ENCODE data around the gene RABEP1.

The RABEP1 gene

DNA sequence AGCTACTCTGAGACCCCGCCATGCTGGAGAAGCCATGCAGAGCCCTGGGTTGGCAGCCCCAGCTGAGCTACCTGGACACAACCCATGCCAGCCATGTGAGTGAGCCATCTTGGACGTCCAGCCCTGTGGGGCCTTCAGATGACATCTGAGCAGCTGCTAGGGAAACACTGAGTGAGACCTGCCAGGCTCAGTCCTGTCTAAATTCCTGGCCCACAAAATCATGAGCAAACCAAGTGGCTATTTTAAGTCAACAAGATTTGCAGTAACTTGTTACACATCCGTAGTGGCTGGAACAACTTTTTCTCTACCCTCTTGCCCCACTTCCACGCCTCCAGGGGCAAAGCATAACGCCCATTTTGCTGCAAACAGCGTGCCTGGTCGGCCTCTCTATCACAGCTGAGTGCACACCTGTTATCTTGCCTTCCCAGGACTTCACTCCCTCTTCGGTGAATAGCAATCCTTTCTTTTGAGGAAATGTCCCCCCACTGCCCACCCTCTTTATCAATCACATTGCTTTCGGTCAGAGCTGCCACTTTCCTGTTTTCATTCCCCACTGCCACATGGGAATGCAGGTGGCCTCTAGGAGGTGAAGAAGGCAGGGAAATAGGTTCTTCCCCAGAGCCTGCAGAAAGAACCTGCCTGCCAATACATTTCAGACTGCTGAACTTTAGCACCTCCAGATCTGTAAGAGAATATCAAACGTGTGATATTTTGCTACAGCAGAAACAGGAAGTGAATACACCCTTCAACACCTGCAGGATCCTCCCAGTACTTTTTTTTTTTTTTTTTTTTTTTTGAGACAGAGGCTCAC, 40.0 kb upstream of the RABEP1 start:
- Histone ChIP-seq H3F3A (ENCODE audit: low read depth) (no peaks in the 10 kb centered on the region), H3K9me2 (replicated peaks; ENCODE audit: low read depth, low read length) (no peaks in the 10 kb centered on the region), H3K9me3 (ENCODE audit: insufficient read depth, low read depth, low read length) (no peaks in the 10 kb centered on the region), H3K4me3 (ENCODE audit: low read length, poor library complexity, severe bottlenecking) (no peak overlapping the region), H2AFZ (ENCODE audit: low read length) (no peak overlapping the region), H4K20me1 (ENCODE audit: insufficient read depth, low read length, poor library complexity, severe bottlenecking) (no peaks in the 10 kb centered on the region), H3K36me3 (ENCODE audit: insufficient read depth, low read length) (no peaks in the 10 kb centered on the region), H3K27me3 (ENCODE audit: insufficient read depth, low read length, poor library complexity, severe bottlenecking) (no peaks in the 10 kb centered on the region), H3K9ac (ENCODE audit: low read depth, low read length, poor library complexity, severe bottlenecking) (no peak overlapping the region), H3K4me2 (ENCODE audit: low read depth, low read length, poor library complexity, severe bottlenecking) (no peak overlapping the region), H3K4me1 (ENCODE audit: insufficient read depth, low read length, poor library complexity, severe bottlenecking) (peaks cover 4% of the 10 kb centered on the region), H3K79me2 (ENCODE audit: insufficient read depth, low read length) (no peaks in the 10 kb centered on the region)
- no peak for TF ChIP-seq CTCF (conservative IDR thresholded peaks at IDR 0.05; ENCODE audit: low read length)
- no peak for TF ChIP-seq EZH2phosphoT487 (IDR thresholded peaks at IDR 0.05; ENCODE audit: borderline replicate concordance)

- peaks cover 3% of the 10 kb centered on the region for H3K4me1 ChIP-seq (ENCODE audit: insufficient read depth, low read length, poor library complexity, severe bottlenecking)
- H3K27me3 ChIP-seq (ENCODE audit: insufficient read depth, low read length, poor library complexity, severe bottlenecking), result no peaks in the 10 kb centered on the region
- no peak overlapping the region for H3K4me3 ChIP-seq (ENCODE audit: low read length, poor library complexity, severe bottlenecking)
- no peaks in the 10 kb centered on the region for H3K9me3 ChIP-seq (ENCODE audit: insufficient read depth, low read depth, low read length)
- H3K4me2 ChIP-seq (ENCODE audit: low read depth, low read length, poor library complexity, severe bottlenecking), result no peak overlapping the region
- no peak for TF ChIP-seq EZH2phosphoT487 (IDR thresholded peaks at IDR 0.05; ENCODE audit: borderline replicate concordance)
- TF ChIP-seq CTCF (conservative IDR thresholded peaks at IDR 0.05; ENCODE audit: low read length), result no peak
- no peaks in the 10 kb centered on the region for H3K79me2 ChIP-seq (ENCODE audit: insufficient read depth, low read length)
- no peaks in the 10 kb centered on the region for H4K20me1 ChIP-seq (ENCODE audit: insufficient read depth, low read length, poor library complexity, severe bottlenecking)
- no peak overlapping the region for H3K9ac ChIP-seq (ENCODE audit: low read depth, low read length, poor library complexity, severe bottlenecking)
- H3F3A ChIP-seq (ENCODE audit: low read depth), result no peaks in the 10 kb centered on the region
- H3K9me2 ChIP-seq (replicated peaks; ENCODE audit: low read depth, low read length), result no peaks in the 10 kb centered on the region
- no peak overlapping the region for H2AFZ ChIP-seq (ENCODE audit: low read length)
- no peaks in the 10 kb centered on the region for H3K36me3 ChIP-seq (ENCODE audit: insufficient read depth, low read length)
Measured at GRCh38 chr17:5247621-5248020, 34.5 kb upstream of the RABEP1 start.

DNA sequence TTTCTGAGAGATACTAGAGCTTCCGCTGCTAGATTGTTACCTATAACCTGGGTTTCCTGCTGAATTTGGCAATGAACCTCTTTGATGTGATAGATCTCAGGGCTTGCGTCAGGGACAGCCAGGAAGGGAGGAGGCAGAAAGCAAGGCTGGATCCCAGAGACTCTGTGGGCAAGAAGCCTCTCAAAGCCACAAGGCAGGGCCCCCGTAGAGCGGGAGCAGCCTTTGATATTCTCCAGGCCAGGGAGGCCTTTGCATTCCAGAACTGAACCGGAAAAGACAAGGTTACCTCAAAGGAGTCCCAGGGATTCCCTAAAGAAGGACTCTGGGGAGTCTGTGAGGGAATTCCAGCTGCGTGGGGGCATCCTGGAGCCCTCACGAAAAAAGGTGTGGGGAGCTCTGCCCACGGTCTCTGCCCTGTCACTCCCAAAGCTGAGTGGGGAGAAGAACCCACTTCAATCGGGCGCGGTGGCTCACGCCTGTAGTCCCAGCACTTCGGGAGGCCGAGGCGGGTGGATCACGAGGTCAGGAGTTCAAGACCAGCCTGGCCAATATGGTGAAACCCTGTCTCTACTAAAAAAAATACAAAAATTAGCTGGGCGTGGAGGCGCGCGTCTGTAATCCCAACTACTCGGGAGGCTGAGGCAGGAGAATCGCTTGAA, 33.1 kb upstream of the RABEP1 start:
- no peaks in the 10 kb centered on the region for H3K27me3 ChIP-seq (ENCODE audit: insufficient read depth, low read length, poor library complexity, severe bottlenecking)
- H2AFZ ChIP-seq (ENCODE audit: low read length), result no peak overlapping the region
- no peak for TF ChIP-seq CTCF (conservative IDR thresholded peaks at IDR 0.05; ENCODE audit: low read length)
- no peak for TF ChIP-seq EZH2phosphoT487 (IDR thresholded peaks at IDR 0.05; ENCODE audit: borderline replicate concordance)
- H4K20me1 ChIP-seq (ENCODE audit: insufficient read depth, low read length, poor library complexity, severe bottlenecking), result no peaks in the 10 kb centered on the region
- no peaks in the 10 kb centered on the region for H3F3A ChIP-seq (ENCODE audit: low read depth)
- no peaks in the 10 kb centered on the region for H3K9me3 ChIP-seq (ENCODE audit: insufficient read depth, low read depth, low read length)
- H3K9me2 ChIP-seq (replicated peaks; ENCODE audit: low read depth, low read length), result no peaks in the 10 kb centered on the region
- no peak overlapping the region for H3K4me2 ChIP-seq (ENCODE audit: low read depth, low read length, poor library complexity, severe bottlenecking)
- peaks cover 3% of the 10 kb centered on the region for H3K4me1 ChIP-seq (ENCODE audit: insufficient read depth, low read length, poor library complexity, severe bottlenecking)
- H3K36me3 ChIP-seq (ENCODE audit: insufficient read depth, low read length), result no peaks in the 10 kb centered on the region
- H3K9ac ChIP-seq (ENCODE audit: low read depth, low read length, poor library complexity, severe bottlenecking), result no peak overlapping the region
- H3K4me3 ChIP-seq (ENCODE audit: low read length, poor library complexity, severe bottlenecking), result no peak overlapping the region
- no peaks in the 10 kb centered on the region for H3K79me2 ChIP-seq (ENCODE audit: insufficient read depth, low read length)
